ENCODE measurements around the gene SLC43A2.
A peak's percentile ranks its signal among the peaks of the same experiment; 100 is the strongest.
"Not testable (repeated sequence)": the region's sequence is repeated elsewhere in the genome, so short reads cannot be mapped to it uniquely, and the experiment has no call there.

The SLC43A2 gene

DNA sequence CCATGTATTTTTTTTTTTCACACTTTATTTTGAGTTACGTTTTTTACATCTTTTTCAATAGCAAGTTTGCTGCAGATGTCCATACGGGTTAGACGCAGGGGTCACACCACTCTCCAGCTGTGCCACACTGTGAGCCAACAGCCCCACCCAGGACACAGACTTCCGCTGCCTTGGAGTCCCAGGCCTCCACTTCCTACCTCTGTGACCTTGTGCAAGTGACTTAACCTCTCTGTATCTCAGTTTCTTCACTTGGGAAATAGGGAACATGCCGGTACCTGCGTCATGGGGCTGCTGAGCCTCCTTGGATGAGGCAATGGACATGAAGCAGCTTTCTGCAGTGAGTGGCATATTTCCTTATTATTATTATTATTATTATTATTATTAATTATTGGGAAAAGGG, 62.8 kb downstream of the SLC43A2 start:
- H3K4me1 ChIP-seq (ENCODE audit: control insufficient read depth in 1 of 2, insufficient read depth in 1 of 2, low read depth in 1 of 2, low read length in 1 of 2): peaks cover 34% of the 10 kb centered on the region in 2 experiments
- H3K9me3 ChIP-seq: no peaks in the 10 kb centered on the region
- H3K27me3 ChIP-seq: peaks cover 13% of the 10 kb centered on the region
- TF ChIP-seq CTCF (IDR thresholded peaks at IDR 0.05): no peak
- no peaks in the 10 kb centered on the region for H3K36me3 ChIP-seq
- H3K27ac ChIP-seq: peak overlapping the region; percentile 83
- H3K4me3 ChIP-seq (ENCODE audit: low read depth in 1 of 2, low read length in 1 of 2): peak overlapping the region in 1 of 2 experiments; percentile 10

DNA sequence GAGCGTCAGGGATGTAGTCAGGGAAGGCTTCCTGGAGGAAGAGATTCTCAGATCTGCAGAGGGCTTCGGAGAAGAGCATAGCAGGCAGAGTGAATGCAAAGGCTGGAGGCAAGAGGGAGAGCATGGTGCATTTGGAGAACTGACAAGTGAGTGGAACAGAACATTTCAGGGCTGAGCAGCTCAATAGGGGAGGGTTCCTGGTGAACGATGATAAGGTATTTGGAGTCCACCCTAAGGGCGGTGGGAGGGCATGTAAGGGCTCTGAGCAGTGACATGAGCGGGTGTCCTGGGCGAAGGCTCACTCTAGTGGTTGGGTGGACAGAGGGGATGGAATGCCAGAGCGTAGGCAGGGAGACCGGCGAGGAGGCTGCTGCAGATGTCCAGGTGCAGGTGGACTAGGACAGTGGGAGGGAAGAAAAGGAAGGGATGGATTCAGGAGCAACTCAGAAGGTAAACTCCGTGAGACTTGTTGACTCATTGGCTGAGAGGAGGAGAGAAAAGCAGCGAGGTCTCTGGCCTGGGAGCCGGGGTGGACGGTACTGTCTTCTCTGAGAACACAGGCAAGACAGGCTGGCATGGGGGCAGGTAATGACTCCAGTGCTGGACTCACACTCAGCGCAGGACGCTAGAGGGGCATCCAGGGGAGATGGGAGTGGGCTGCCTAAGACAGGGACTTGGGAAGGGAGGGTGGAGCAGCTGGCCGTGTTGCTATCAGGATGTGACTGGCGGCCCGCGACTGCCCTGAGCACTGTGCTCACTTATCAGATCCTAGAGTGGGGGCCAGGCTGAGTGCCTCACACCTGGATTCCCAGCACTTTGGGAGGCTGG, 64.6 kb downstream of the SLC43A2 start:
- Histone ChIP-seq H3K36me3 (no peaks in the 10 kb centered on the region), H3K27me3 (peaks cover 17% of the 10 kb centered on the region), H3K4me3 (ENCODE audit: low read depth in 1 of 2, low read length in 1 of 2) (no peak overlapping the region), H3K9me3 (no peaks in the 10 kb centered on the region), H3K4me1 (ENCODE audit: control insufficient read depth in 1 of 2, insufficient read depth in 1 of 2, low read depth in 1 of 2, low read length in 1 of 2) (peaks cover 42% of the 10 kb centered on the region in 2 experiments), H3K27ac (peak overlapping the region; percentile 15)
- no peak for TF ChIP-seq CTCF (IDR thresholded peaks at IDR 0.05)

GRCh38 chr17:1563471-1563785, 65.2 kb downstream of the SLC43A2 start:
- not testable (repeated sequence) for H3K36me3 ChIP-seq, H3K9me3 ChIP-seq, H3K27ac ChIP-seq
- H3K4me1 ChIP-seq (ENCODE audit: control insufficient read depth in 1 of 2, insufficient read depth in 1 of 2, low read depth in 1 of 2, low read length in 1 of 2): peaks cover 42% of the 10 kb centered on the region in 2 experiments
- H3K4me3 ChIP-seq (ENCODE audit: low read depth in 1 of 2, low read length in 1 of 2): peak overlapping the region; percentile 78 to 81
- peaks cover 17% of the 10 kb centered on the region for H3K27me3 ChIP-seq

DNA sequence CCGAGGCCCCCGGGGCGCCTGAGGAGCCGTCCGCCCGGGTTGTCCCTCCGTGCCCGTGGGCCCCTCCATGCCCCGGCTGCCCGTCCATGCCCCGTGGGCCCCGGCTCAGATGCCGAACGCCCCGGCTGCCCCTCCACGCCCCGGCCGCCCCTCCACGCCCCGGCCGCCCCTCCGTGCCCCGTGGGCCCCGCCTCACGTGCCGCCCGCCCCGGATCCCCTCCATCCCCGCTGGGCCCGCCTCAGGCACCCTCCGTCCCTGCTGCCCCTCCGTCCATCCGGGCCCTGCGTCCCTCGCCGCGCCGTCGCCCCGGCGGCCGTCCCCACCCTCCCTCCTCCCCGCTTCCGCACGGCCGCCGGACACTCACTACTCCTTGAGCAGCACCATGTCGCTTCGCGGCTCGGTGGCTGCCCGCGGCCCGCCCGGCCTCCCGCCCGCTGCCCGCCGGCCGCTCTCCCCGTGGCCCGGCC, 66.4 kb downstream of the SLC43A2 start:
- Histone ChIP-seq H3K9me3 (no peaks in the 10 kb centered on the region), H3K27ac (peak overlapping the region; percentile 99), H3K36me3 (no peaks in the 10 kb centered on the region), H3K27me3 (peaks cover 17% of the 10 kb centered on the region), H3K4me1 (ENCODE audit: control insufficient read depth in 1 of 2, insufficient read depth in 1 of 2, low read depth in 1 of 2, low read length in 1 of 2) (peaks cover 44 to 46% of the 10 kb centered on the region in 2 experiments), H3K4me3 (ENCODE audit: low read depth in 1 of 2, low read length in 1 of 2) (peak overlapping the region; percentile 79 to 81)
- TF ChIP-seq CTCF (IDR thresholded peaks at IDR 0.05): no peak

DNA sequence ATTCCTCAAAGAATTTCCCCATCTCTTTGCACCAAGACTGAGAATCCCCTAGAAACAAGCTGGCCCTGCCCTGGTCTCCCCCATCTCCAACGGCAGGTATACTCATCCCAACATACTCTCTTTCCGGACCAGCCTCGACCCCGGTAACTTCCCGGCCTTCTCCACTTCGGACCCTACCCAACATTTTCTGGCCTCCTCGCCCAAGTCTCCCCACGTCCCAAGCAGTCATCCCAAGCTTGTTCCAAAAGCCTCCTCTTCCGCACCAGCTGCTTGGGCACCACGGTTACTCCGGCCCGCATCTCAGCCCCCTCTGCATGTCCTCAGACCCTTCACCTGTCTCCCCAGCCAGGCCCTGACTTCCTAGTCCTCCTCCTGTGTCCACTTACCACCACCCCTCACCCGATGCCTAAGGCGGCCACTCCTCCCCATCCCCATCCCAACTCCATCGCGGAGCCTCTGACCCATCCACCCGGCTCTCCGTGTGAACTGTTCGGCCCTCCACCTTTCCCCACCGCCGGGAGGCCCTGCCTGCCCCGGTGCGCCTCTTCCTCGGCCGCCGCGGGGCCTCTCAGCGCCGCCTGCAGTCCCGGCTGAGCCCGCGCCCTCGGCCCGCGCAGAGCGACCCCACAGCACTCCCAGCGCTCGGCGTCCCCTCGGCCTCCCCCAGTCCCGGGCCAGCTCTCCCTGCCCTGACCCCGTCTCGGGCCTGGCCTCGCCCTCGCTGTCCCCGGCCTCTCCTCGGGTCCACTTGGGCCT, 67.0 kb downstream of the SLC43A2 start:
- peak; percentile 36 for TF ChIP-seq CTCF (IDR thresholded peaks at IDR 0.05)
- Histone ChIP-seq H3K27me3 (peaks cover 17% of the 10 kb centered on the region), H3K36me3 (no peaks in the 10 kb centered on the region), H3K27ac (peak overlapping the region; percentile 99), H3K4me1 (ENCODE audit: control insufficient read depth in 1 of 2, insufficient read depth in 1 of 2, low read depth in 1 of 2, low read length in 1 of 2) (peaks cover 44 to 46% of the 10 kb centered on the region in 2 experiments), H3K4me3 (ENCODE audit: low read depth in 1 of 2, low read length in 1 of 2) (peak overlapping the region; percentile 79 to 81), H3K9me3 (no peaks in the 10 kb centered on the region)
